IPS-18a (cell line): ENCODE data around the gene ZNF79.

Experiments used
- H3K27ac ChIP-seq: one replicate; pipeline ENCODE4 v1.5.1; 2013; ENCODE audit warnings: low read length
- H3K27me3 ChIP-seq: one replicate; pipeline ENCODE4 v1.6.1; 2013; ENCODE audit warnings: mild to moderate bottlenecking, low read length; ENCODE audit not compliant: control insufficient read depth, insufficient read depth
- H3K36me3 ChIP-seq: one replicate; pipeline ENCODE4 v1.6.1; 2013; ENCODE audit warnings: low read depth, low read length; ENCODE audit not compliant: control insufficient read depth
- H3K4me1 ChIP-seq: one replicate; pipeline ENCODE4 v1.6.1; 2013; ENCODE audit warnings: low read depth, low read length; ENCODE audit not compliant: control insufficient read depth
- H3K4me3 ChIP-seq: one replicate; pipeline ENCODE4 v1.5.1; 2013; ENCODE audit warnings: low read length
- H3K9ac ChIP-seq: one replicate; pipeline ENCODE4 v1.6.1; 2013; ENCODE audit warnings: mild to moderate bottlenecking, low read length, moderate library complexity
- H3K9me3 ChIP-seq: one replicate; pipeline ENCODE4 v1.6.1; 2013; ENCODE audit warnings: low read depth, low read length; ENCODE audit not compliant: control insufficient read depth

Gene ZNF79

GRCh38 chr9:127492616-127493015 is 68.4 kb downstream of the ZNF79 start:
- no peaks in the 10 kb centered on the region for H3K4me1 ChIP-seq
- H3K9me3 ChIP-seq = no peaks in the 10 kb centered on the region
- peaks cover 13% of the 10 kb centered on the region for H3K36me3 ChIP-seq
- H3K27me3 ChIP-seq = no peaks in the 10 kb centered on the region
- H3K4me3 ChIP-seq = no peak overlapping the region
- H3K9ac ChIP-seq = no peak overlapping the region
- no peak overlapping the region for H3K27ac ChIP-seq

- no peaks in the 10 kb centered on the region for H3K9me3 ChIP-seq
- no peak overlapping the region for H3K9ac ChIP-seq
- peaks cover 13% of the 10 kb centered on the region for H3K36me3 ChIP-seq
- no peak overlapping the region for H3K27ac ChIP-seq
- no peak overlapping the region for H3K4me3 ChIP-seq
- H3K4me1 ChIP-seq = no peaks in the 10 kb centered on the region
- H3K27me3 ChIP-seq = no peaks in the 10 kb centered on the region
These were observed 69.6 kb downstream of the ZNF79 start for GRCh38 chr9:127493592-127494303.

- Histone ChIP-seq H3K27ac (no peak overlapping the region), H3K36me3 (peaks cover 13% of the 10 kb centered on the region), H3K9me3 (no peaks in the 10 kb centered on the region), H3K4me3 (no peak overlapping the region), H3K4me1 (no peaks in the 10 kb centered on the region), H3K27me3 (no peaks in the 10 kb centered on the region), H3K9ac (no peak overlapping the region)
These were observed 70.1 kb downstream of the ZNF79 start for GRCh38 chr9:127494304-127494702.
